ENCODE data around the gene DNMT1.
A peak's percentile ranks its signal among the peaks of the same experiment; 100 is the strongest.

DNMT1 gene

DNA sequence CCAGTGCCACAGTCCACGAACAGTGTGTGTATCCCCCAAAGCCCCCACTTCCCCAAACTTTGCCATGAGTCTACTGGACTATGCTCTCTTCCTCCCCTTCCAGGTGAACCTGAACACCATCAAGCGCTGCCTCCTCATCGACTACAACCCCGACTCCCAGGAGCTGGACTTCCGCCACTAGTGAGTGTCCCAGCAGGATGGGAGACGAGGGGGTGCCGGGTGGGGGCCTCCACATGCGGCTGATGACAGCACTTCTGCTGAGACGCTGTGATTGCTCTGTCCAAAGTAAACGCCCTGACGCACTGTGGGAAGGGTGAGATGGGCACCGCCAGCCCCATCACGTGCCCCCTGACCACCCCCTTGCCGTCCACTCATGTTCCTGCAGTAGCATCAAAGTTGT is 85.2 kb downstream of the DNMT1 start:
- Histone ChIP-seq H3K36me3 (replicated peaks) (peaks cover 49% of the 10 kb centered on the region), H3K27me3 (replicated peaks) (no peaks in the 10 kb centered on the region), H3K4me3 (ENCODE audit: low read depth, low read length) (no peak overlapping the region), H3K27ac (no peak overlapping the region)
- TF ChIP-seq, protein P1, sequence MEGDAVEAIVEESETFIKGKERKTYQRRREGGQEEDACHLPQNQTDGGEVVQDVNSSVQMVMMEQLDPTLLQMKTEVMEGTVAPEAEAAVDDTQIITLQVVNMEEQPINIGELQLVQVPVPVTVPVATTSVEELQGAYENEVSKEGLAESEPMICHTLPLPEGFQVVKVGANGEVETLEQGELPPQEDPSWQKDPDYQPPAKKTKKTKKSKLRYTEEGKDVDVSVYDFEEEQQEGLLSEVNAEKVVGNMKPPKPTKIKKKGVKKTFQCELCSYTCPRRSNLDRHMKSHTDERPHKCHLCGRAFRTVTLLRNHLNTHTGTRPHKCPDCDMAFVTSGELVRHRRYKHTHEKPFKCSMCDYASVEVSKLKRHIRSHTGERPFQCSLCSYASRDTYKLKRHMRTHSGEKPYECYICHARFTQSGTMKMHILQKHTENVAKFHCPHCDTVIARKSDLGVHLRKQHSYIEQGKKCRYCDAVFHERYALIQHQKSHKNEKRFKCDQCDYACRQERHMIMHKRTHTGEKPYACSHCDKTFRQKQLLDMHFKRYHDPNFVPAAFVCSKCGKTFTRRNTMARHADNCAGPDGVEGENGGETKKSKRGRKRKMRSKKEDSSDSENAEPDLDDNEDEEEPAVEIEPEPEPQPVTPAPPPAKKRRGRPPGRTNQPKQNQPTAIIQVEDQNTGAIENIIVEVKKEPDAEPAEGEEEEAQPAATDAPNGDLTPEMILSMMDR (IDR thresholded peaks at IDR 0.05; ENCODE audit: low read depth, low read length, missing control alignments), result no peak
- in situ Hi-C loops (cut with HindIII; ENCODE audit: low pct_ligation_motif_present, low sequenced_read_pairs), result no loop called here
- DNase-seq, result no peak

DNA sequence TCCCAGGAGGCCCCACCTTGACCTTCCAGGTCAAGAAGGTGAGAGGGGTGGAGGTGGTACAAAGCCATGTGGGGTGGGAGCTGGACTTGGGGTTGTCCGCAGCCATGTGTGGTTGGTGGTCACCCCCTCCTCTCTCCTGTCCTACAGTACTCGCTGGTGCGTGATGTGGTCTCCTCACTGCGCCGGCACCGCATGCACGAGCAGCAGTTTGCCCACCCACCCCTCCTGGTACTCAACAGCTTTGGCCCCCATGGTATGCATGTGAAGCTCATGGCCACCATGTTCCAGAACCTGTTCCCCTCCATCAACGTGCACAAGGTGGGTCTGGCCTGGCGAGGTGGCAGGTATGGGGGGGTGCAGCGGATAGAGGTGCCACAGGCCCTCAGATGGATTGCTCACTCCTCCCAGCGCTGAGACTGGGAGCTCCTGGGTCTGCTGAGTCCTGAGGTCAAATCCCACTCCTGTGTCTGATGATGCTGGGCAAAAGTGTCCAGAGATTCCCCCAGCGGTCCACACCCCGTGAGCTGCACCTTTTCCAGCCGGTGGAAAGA is 86.9 kb downstream of the DNMT1 start:
- TF ChIP-seq, protein P1 (IDR thresholded peaks at IDR 0.05; ENCODE audit: low read depth, low read length, missing control alignments), result no peak
- Histone ChIP-seq H3K27me3 (replicated peaks) (no peaks in the 10 kb centered on the region), H3K27ac (no peak overlapping the region), H3K36me3 (replicated peaks) (peaks cover 45% of the 10 kb centered on the region), H3K4me3 (ENCODE audit: low read depth, low read length) (peak overlapping the region; percentile 5)
- DNase-seq, result no peak
- in situ Hi-C loops (cut with HindIII; ENCODE audit: low pct_ligation_motif_present, low sequenced_read_pairs), result no loop called here

DNA sequence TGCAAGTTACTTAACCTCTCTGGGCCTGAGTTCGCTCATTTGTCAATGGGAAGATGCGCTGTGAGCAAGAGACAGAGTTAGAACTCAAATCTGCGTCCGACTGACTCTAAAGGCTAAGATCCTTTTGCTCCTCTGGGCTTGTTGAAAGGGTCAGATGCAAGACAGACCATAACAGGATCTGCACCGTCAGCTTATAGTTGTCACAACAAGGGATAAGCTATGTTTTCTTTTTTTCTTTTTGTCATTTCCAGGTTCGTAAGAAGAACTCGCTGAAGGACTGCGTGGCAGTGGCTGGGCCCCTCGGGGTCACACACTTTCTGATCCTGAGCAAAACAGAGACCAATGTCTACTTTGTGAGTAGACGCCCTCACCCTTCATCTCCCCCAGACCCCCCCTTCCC is 87.5 kb downstream of the DNMT1 start:
- Histone ChIP-seq H3K27ac (peak overlapping the region; percentile 86), H3K4me3 (ENCODE audit: low read depth, low read length) (peak overlapping the region; percentile 89), H3K36me3 (replicated peaks) (peaks cover 44% of the 10 kb centered on the region), H3K27me3 (replicated peaks) (no peaks in the 10 kb centered on the region)
- in situ Hi-C loops (cut with HindIII; ENCODE audit: low pct_ligation_motif_present, low sequenced_read_pairs), result no loop called here
- TF ChIP-seq, protein P1 (IDR thresholded peaks at IDR 0.05; ENCODE audit: low read depth, low read length, missing control alignments), result no peak
- no peak for DNase-seq

DNA sequence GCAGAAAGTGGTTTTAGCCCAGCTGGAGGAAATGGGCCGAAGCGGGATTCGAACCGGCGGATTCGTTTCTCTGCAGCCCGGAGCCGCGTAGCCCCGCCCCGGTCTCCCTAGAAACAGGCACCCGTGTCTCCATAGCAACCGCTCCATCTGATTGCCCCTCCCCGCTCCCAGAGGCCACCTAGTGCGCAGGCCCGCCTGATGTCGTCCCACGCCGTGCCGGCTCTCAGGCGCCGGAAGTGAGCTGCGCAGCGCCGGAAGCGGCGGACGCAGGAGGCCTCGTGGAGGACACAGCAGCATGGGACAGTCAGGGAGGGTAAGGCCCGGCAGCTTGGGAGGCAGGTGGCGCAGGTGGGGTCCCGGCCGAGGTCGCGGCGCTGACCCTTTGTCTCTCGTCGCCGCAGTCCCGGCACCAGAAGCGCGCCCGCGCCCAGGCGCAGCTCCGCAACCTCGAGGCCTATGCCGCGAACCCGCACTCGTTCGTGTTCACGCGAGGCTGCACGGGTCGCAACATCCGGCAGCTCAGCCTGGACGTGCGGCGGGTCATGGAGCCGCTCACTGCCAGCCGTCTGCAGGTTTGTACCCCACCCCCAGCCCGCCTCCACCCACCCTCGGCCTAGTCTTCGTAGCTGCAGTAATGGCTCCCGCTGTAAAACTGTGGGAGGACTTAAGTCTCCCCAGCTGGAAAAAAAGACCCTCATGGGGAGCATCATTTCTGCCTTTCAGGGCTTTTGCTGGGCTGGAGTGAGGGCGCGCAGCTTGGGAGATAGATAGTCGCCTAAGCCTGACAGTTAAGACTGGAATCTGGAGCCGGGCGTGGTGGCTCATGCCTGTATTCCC is 88.4 kb downstream of the DNMT1 start, which contains the start of gene PPAN:
Gene PPAN (plus strand): TSS at position 263 of the 837 bp plus-strand sequence. CDS start 33 bp downstream, at position 296.
- in situ Hi-C loops (cut with HindIII; ENCODE audit: low pct_ligation_motif_present, low sequenced_read_pairs), result no loop called here
- TF ChIP-seq, protein P1 (IDR thresholded peaks at IDR 0.05; ENCODE audit: low read depth, low read length, missing control alignments), result no peak
- H3K4me3 ChIP-seq (ENCODE audit: low read depth, low read length), result peak within 1 kb of the TSS; percentile 89
- peaks cover 37% of the 10 kb centered on the region for H3K36me3 ChIP-seq (replicated peaks)
- peak within 1 kb of the TSS; percentile 86 for H3K27ac ChIP-seq
- peak; percentile 98 for DNase-seq
- H3K27me3 ChIP-seq (replicated peaks), result no peaks in the 10 kb centered on the region

DNA sequence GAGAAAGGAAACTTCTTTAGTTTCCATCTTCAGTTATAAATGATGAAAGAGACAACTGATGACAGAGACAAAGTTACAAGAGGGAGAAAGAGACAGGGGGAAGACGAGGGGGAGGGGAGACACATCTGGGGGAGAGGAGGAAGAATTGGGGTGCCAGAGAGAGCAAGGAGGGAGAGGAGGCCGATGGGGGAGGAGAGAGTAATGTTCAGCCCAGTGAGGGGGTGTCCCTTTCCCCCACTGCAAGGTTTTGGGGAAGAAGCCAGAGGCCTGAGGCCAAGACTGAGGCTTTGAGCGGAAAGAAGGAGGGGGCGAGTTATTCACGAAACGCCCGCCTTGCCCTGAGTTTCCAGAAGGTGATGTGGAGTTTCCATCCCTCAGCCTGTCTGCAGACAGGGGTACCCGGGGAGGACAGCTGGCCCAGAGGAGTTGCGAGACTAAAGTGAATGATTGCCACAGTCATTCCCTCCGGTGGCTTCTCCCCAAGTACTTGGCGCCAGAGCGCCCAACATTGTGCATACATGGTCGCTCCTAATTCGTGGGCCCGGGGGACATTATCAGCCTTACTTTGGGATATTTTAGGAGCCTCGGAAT is 89.1 kb downstream of the DNMT1 start:
- H3K4me3 ChIP-seq (ENCODE audit: low read depth, low read length), result peak overlapping the region; percentile 7
- no peak for DNase-seq

More for the DNA sequence above, 89.1 kb downstream of the DNMT1 start:
- TF ChIP-seq, protein P1 (IDR thresholded peaks at IDR 0.05; ENCODE audit: low read depth, low read length, missing control alignments), result no peak
- Histone ChIP-seq H3K27ac (no peak overlapping the region), H3K36me3 (replicated peaks) (peaks cover 30% of the 10 kb centered on the region), H3K27me3 (replicated peaks) (no peaks in the 10 kb centered on the region)
- in situ Hi-C loops (cut with HindIII; ENCODE audit: low pct_ligation_motif_present, low sequenced_read_pairs), result no loop called here
